H1 (cell line): ENCODE data around the gene PPP2R2D. TPM values are rescaled to one million over a fixed set of nuclear protein-coding genes. Genes with fewer than 3 reads are reported as not detected.

ENCODE experiments used
- CTCF ChIA-PET: fragments of 300-600 bp; sonication (Branson Sonifier 250); formaldehyde crosslinking; loops from one replicate; lab custom pipeline; 2021; ENCODE audit not compliant: partially characterized antibody; lab: Charles Lee
- POLR2A ChIA-PET: fragments of 300-600 bp; sonication (Branson Sonifier 250); formaldehyde crosslinking; loops from one replicate; lab custom pipeline; 2021; ENCODE audit warnings: inconsistent platforms; ENCODE audit not compliant: partially characterized antibody; lab: Charles Lee
- DNase-seq, 2 experiments: peaks; one replicate each; pipeline versions ENCODE4 v3.0.0 to v3.0.0-alpha.2; 2010 to 2022; ENCODE audit warnings: low spot score in 2 of 2, low read depth in 1 of 2, mixed read lengths in 1 of 2
- FAIRE-seq: peaks from 2 replicates; lab custom pipeline; 2011; peaks lifted over from hg19 to GRCh38; lab: Jason Lieb, UNC
- H2AFZ ChIP-seq: 2 replicates; pipeline ENCODE4 v1.8.1; 2012; ENCODE audit warnings: low read length, inconsistent platforms
- H2AK5ac ChIP-seq: 2 replicates; pipeline ENCODE4 v1.6.1; 2013; ENCODE audit warnings: low read depth, low read length
- H2BK120ac ChIP-seq: replicated peaks from 2 replicates; pipeline ENCODE3; 2013; ENCODE audit warnings: low read depth, low read length, inconsistent platforms
- H2BK12ac ChIP-seq: 2 replicates; pipeline ENCODE4 v1.6.1; 2013; ENCODE audit warnings: low read depth, low read length
- H2BK15ac ChIP-seq: 2 replicates; pipeline ENCODE4 v1.6.1; 2013; ENCODE audit warnings: low read length
- H2BK20ac ChIP-seq: 2 replicates; pipeline ENCODE4 v1.6.1; 2013; ENCODE audit warnings: low read length
- H2BK5ac ChIP-seq: 2 replicates; pipeline ENCODE4 v1.6.1; 2013; ENCODE audit warnings: low read depth, low read length
- H3K14ac ChIP-seq: 2 replicates; pipeline ENCODE4 v1.6.1; 2013; ENCODE audit warnings: inconsistent platforms; ENCODE audit not compliant: insufficient read length
- H3K18ac ChIP-seq: 2 replicates; pipeline ENCODE4 v1.6.1; 2013; ENCODE audit warnings: low read length; ENCODE audit errors: extremely low read depth
- H3K23ac ChIP-seq: 2 replicates; pipeline ENCODE4 v1.6.1; 2013; ENCODE audit warnings: inconsistent platforms; ENCODE audit not compliant: insufficient read length
- H3K23me2 ChIP-seq: 2 replicates; pipeline ENCODE4 v1.6.1; 2013; ENCODE audit warnings: low read depth, low read length
- H3K27ac ChIP-seq: 2 replicates; pipeline ENCODE4 v1.6.1; 2011; ENCODE audit warnings: low read depth, low read length, inconsistent platforms
- H3K27me3 ChIP-seq, 4 experiments: replicated peaks in 1 of 4; 1 replicate in 1 of 4; 2 replicates in 3 of 4; pipeline versions ENCODE4 v1.6.1 to v1.8.1; 2011 to 2013; ENCODE audit warnings: low read length in 3 of 4, mild to moderate bottlenecking in 3 of 4, inconsistent platforms in 2 of 4, mixed read lengths in 2 of 4, moderate library complexity in 1 of 4; ENCODE audit not compliant: control insufficient read depth in 3 of 4, insufficient read depth in 3 of 4; ENCODE audit errors: extremely low read depth in 1 of 4
- H3K36me3 ChIP-seq, 4 experiments: 2 replicates each; pipeline versions ENCODE4 v1.6.1 to v1.8.1; 2011 to 2013; ENCODE audit warnings: mild to moderate bottlenecking in 4 of 4, low read length in 3 of 4, moderate library complexity in 2 of 4, control low read depth in 1 of 4, inconsistent platforms in 1 of 4; ENCODE audit not compliant: insufficient read depth in 4 of 4, control insufficient read depth in 2 of 4
- H3K4ac ChIP-seq: replicated peaks from 2 replicates; pipeline ENCODE3; 2013; ENCODE audit warnings: low read length, low read depth, mixed read lengths, inconsistent platforms; ENCODE audit not compliant: insufficient read length
- H3K4me1 ChIP-seq, 4 experiments: replicated peaks in 1 of 4; 1 replicate in 1 of 4; 2 replicates in 3 of 4; pipeline versions ENCODE4 v1.6.1 to v1.8.1; 2011 to 2013; ENCODE audit warnings: low read length in 3 of 4, inconsistent platforms in 2 of 4, mixed read lengths in 1 of 4; ENCODE audit not compliant: insufficient read depth in 4 of 4, control insufficient read depth in 3 of 4
- H3K4me2 ChIP-seq, 2 experiments: 2 replicates each; pipeline versions ENCODE4 v1.6.1 to v1.8.1; 2011 to 2013; ENCODE audit warnings: low read depth in 2 of 2, low read length in 2 of 2, control low read depth in 1 of 2, inconsistent platforms in 1 of 2, mild to moderate bottlenecking in 1 of 2; ENCODE audit not compliant: insufficient read depth in 1 of 2
- H3K4me3 ChIP-seq, 4 experiments: fragments of 200-600, 300-600 bp in 1 of 4; sonication (generic), shearing (Covaris generic), sonication (Bioruptor Twin) in 1 of 4; 2 replicates each; pipeline versions ENCODE4 v1.5.1 to v1.8.1; 2011 to 2016; ENCODE audit warnings: low read length in 4 of 4, low read depth in 3 of 4, control low read depth in 2 of 4, inconsistent platforms in 2 of 4, mild to moderate bottlenecking in 2 of 4, mixed read lengths in 1 of 4, moderate library complexity in 1 of 4; ENCODE audit not compliant: insufficient read depth in 2 of 4; ENCODE audit errors: extremely low read depth in 1 of 4
- H3K56ac ChIP-seq: replicated peaks from 2 replicates; pipeline ENCODE3; 2013; ENCODE audit warnings: low read depth, mild to moderate bottlenecking, mixed read lengths, low read length, inconsistent platforms; ENCODE audit not compliant: insufficient read length
- H3K79me1 ChIP-seq: 2 replicates; pipeline ENCODE4 v1.6.1; 2013; ENCODE audit warnings: low read depth, low read length, control low read depth
- H3K79me2 ChIP-seq, 2 experiments: 2 replicates each; pipeline versions ENCODE4 v1.6.1 to v1.8.1; 2012 to 2013; ENCODE audit warnings: low read length in 2 of 2, mild to moderate bottlenecking in 2 of 2, inconsistent platforms in 1 of 2; ENCODE audit not compliant: insufficient read depth in 2 of 2, control insufficient read depth in 1 of 2
- H3K9ac ChIP-seq, 4 experiments: replicated peaks in 1 of 4; 1 replicate in 1 of 4; 2 replicates in 3 of 4; pipeline versions ENCODE4 v1.6.1 to v1.8.1; 2011 to 2013; ENCODE audit warnings: low read depth in 3 of 4, low read length in 3 of 4, control low read depth in 2 of 4, mild to moderate bottlenecking in 2 of 4, moderate library complexity in 2 of 4, inconsistent platforms in 1 of 4; ENCODE audit errors: extremely low read depth in 1 of 4
- H3K9me3 ChIP-seq, 2 experiments: 2 replicates each; pipeline versions ENCODE4 v1.6.1 to v1.8.1; 2012 to 2013; ENCODE audit warnings: mild to moderate bottlenecking in 2 of 2, moderate library complexity in 2 of 2, control low read depth in 1 of 2, inconsistent platforms in 1 of 2, low read depth in 1 of 2, low read length in 1 of 2, mixed read lengths in 1 of 2; ENCODE audit not compliant: insufficient read depth in 2 of 2
- H4K20me1 ChIP-seq, 2 experiments: replicated peaks in 1 of 2; 2 replicates each; pipeline versions ENCODE3 to v1.8.1; 2011 to 2013; ENCODE audit warnings: inconsistent platforms in 2 of 2, low read length in 2 of 2, mild to moderate bottlenecking in 1 of 2; ENCODE audit not compliant: insufficient read depth in 2 of 2, control insufficient read depth in 1 of 2
- H4K5ac ChIP-seq: 2 replicates; pipeline ENCODE4 v1.6.1; 2013; ENCODE audit warnings: low read length, low read depth, mixed read lengths, inconsistent platforms; ENCODE audit not compliant: insufficient read length
- H4K8ac ChIP-seq: 2 replicates; pipeline ENCODE4 v1.8.0; 2013; ENCODE audit warnings: mild to moderate bottlenecking, moderate library complexity, low read length, inconsistent platforms; ENCODE audit not compliant: insufficient read depth; ENCODE audit errors: extremely low read depth
- H4K91ac ChIP-seq: replicated peaks from 2 replicates; pipeline ENCODE3; 2013; ENCODE audit warnings: low read length, mixed read lengths, inconsistent platforms; ENCODE audit not compliant: insufficient read length
- ASH2L ChIP-seq: fragments of 200-600, 300-600 bp; sonication (generic); IDR thresholded peaks from one replicate; pipeline ENCODE4 v1.7.1; 2017; ENCODE audit warnings: low read length
- BACH1 ChIP-seq: IDR thresholded peaks from 2 replicates; pipeline ENCODE4 v1.6.1; 2012; ENCODE audit warnings: low read length, improper control_type of control experiment
- CHD1 ChIP-seq: IDR thresholded peaks from 2 replicates; pipeline ENCODE4 v1.6.1; 2012; ENCODE audit warnings: low read depth, low read length, improper control_type of control experiment
- CTBP2 ChIP-seq: IDR thresholded peaks from 2 replicates; pipeline ENCODE4 v1.7.0; 2011; ENCODE audit warnings: borderline replicate concordance, mild to moderate bottlenecking, moderate library complexity, mixed read lengths, low read length; ENCODE audit not compliant: insufficient read depth, insufficient read length
- GTF2F1 ChIP-seq: IDR thresholded peaks from 2 replicates; pipeline ENCODE4 v1.6.1; 2012; ENCODE audit warnings: low read depth, low read length, improper control_type of control experiment, borderline replicate concordance
- JUN ChIP-seq: IDR thresholded peaks from 2 replicates; pipeline ENCODE4 v1.6.1; 2011; ENCODE audit warnings: low read depth, mild to moderate bottlenecking, improper control_type of control experiment, low read length
- KDM1A ChIP-seq: fragments of 200-600, 300-600 bp; sonication (generic); IDR thresholded peaks from 2 replicates; pipeline ENCODE4 v1.7.1; 2016; ENCODE audit warnings: mild to moderate bottlenecking, low read length, borderline replicate concordance
- PHF8 ChIP-seq: fragments of 200-600 bp; sonication (generic); conservative IDR thresholded peaks from 2 replicates; pipeline ENCODE4 v1.7.1; 2012; ENCODE audit warnings: low read depth, mild to moderate bottlenecking, inconsistent platforms, low read length, moderate library complexity
- RBBP5 ChIP-seq: IDR thresholded peaks from 2 replicates; pipeline ENCODE4 v1.7.1; 2012; ENCODE audit warnings: low read depth, mild to moderate bottlenecking, inconsistent platforms, low read length, moderate library complexity, borderline replicate concordance
- TBP ChIP-seq: IDR thresholded peaks from 2 replicates; pipeline ENCODE4 v1.6.1; 2011; ENCODE audit warnings: low read depth, low read length, improper control_type of control experiment
- ZNF274 ChIP-seq: IDR thresholded peaks from 2 replicates; pipeline ENCODE4 v1.7.0; 2012; ENCODE audit warnings: low read length, borderline replicate concordance; ENCODE audit errors: extremely low read depth
- WGBS, 2 experiments: shearing (Covaris generic) in 1 of 2; methylation state at CpG; one replicate each; pipeline versions ENCODE4 v1.1.6 to v1.1.7; 2013 to 2015; ENCODE audit warnings: low lambda C conversion rate in 2 of 2, mixed read lengths in 2 of 2, inconsistent platforms in 1 of 2, low coverage in 1 of 2, missing lambda C conversion rate in 1 of 2; ENCODE audit not compliant: insufficient replicate concordance in 2 of 2, insufficient coverage in 1 of 2, insufficient read length in 1 of 2; ENCODE audit errors: extremely low coverage in 1 of 2, missing lambda C conversion rate in 1 of 2; 5-methylcytosine and 5-hydroxymethylcytosine counted together
- polyA plus RNA-seq, 7 experiments: library from polyadenylated mRNA; depleted of rRNA in 3 of 7; stranded (reverse) in 5 of 7; unstranded in 2 of 7; fragments of >200 nt in 5 of 7; fragments of 200-250 nt in 2 of 7; gene quantifications; 1 replicate in 5 of 7; 2 replicates in 1 of 7; 4 replicates in 1 of 7; pipeline versions ENCODE4 v1.2.1 to v1.2.3, GENCODE V29; 2011 to 2013; ENCODE audit warnings: missing spikeins in 2 of 7, mixed read lengths in 2 of 7
- total RNA-seq: library from RNA; stranded (reverse); fragmentation: NEBNext Ultra II Directional; extraction: Animal tissue kit (Norgen Biotek cat#: 25700); gene quantifications from 2 replicates; pipeline ENCODE4 v1.2.1, GENCODE V29; 2021

PPP2R2D gene
- total and polyA plus RNA-seq, 2 of the 8 experiments (the other 6 are each of a cell fraction or from before 2014, with no cell fraction given): 25.4 to 32.8 TPM

- no peak overlapping the region for H2AK5ac ChIP-seq
- H2BK15ac ChIP-seq: no peak overlapping the region
- no peak overlapping the region for H2BK120ac ChIP-seq
- H3K9ac ChIP-seq: peak overlapping the region; percentile 0 to 94 (median 64); a peak in 6 of 7 replicates
- DNase-seq (no peak), FAIRE-seq (no peak)
- H4K91ac ChIP-seq: no peak overlapping the region
- H4K8ac ChIP-seq: peak overlapping the region; percentile 95
- H3K79me1 ChIP-seq: peaks cover 4% of the 10 kb centered on the region
- no peak overlapping the region; the same call in 1 of the 2 replicates for H3K27ac ChIP-seq
- no peak overlapping the region for H2BK20ac ChIP-seq
- ChIA-PET CTCF (interaction anchor here (0.7 to 1.8 kb wide), 2 partner anchors 10 to 42 kb away, joined by 3 to 5 read pairs; no protein-coding TSS in a partner anchor), POLR2A (interaction anchor here (0.6 to 3.9 kb wide), 9 partner anchors 10 to 261 kb away, joined by 3 to 12 read pairs (median 3); no protein-coding TSS in a partner anchor)
- no peak overlapping the region for H3K14ac ChIP-seq
- H3K79me2 ChIP-seq: peaks cover 16 to 47% of the 10 kb centered on the region in 2 experiments
- H4K5ac ChIP-seq: no peak overlapping the region
- H3K4ac ChIP-seq: no peak overlapping the region
- peaks cover 0 to 5% (median 3%) of the 10 kb centered on the region in 4 experiments; a peak in 1 of 8 replicates for H3K36me3 ChIP-seq
- peak overlapping the region; percentile 55 for H3K56ac ChIP-seq
- H3K23me2 ChIP-seq: peaks cover 2% of the 10 kb centered on the region; the same call in 1 of the 2 replicates
- peaks cover 0 to 2% (median 0%) of the 10 kb centered on the region in 4 experiments; a peak in 3 of 7 replicates for H3K27me3 ChIP-seq
- peaks cover 16 to 24% of the 10 kb centered on the region in 2 experiments for H4K20me1 ChIP-seq
- H2BK5ac ChIP-seq: no peak overlapping the region
- WGBS, 2 experiments: 2% methylated on average over 29 of the region's 83 CpGs; no CpG with 5 or more reads in 1 of the 2 experiments
- H3K9me3 ChIP-seq: no peaks in the 10 kb centered on the region
- no peak overlapping the region for H2AFZ ChIP-seq
- H3K4me2 ChIP-seq: peak overlapping the region; percentile 60 to 74
- H3K4me3 ChIP-seq: peak overlapping the region; percentile 72 to 88 (median 82)
- peaks cover 0 to 4% (median 2%) of the 10 kb centered on the region in 4 experiments; a peak in 4 of 7 replicates for H3K4me1 ChIP-seq
- H3K23ac ChIP-seq: no peak overlapping the region
- no peak overlapping the region for H3K18ac ChIP-seq
- H2BK12ac ChIP-seq: no peak overlapping the region
- TF ChIP-seq GTF2F1: no peak
- no peak for TF ChIP-seq PHF8
- no peak; the same call in 1 of the 2 replicates for TF ChIP-seq RBBP5
- TF ChIP-seq ASH2L: peak; percentile 50
- TF ChIP-seq TBP: no peak
- no peak for TF ChIP-seq ZNF274
- TF ChIP-seq BACH1: no peak
- TF ChIP-seq KDM1A: no peak
- TF ChIP-seq CTBP2: no peak
- no peak for TF ChIP-seq JUN
- no peak for TF ChIP-seq CHD1
These were observed 497 bp downstream of the PPP2R2D start for GRCh38 chr10:131901181-131901829.
